Glomerular visceral epithelial cell (primary cell): ENCODE measurements around the gene BMP2K.
A peak's percentile ranks its signal among the peaks of the same experiment; 100 is the strongest.

Experiments used
- DNase-seq: peaks from one replicate; pipeline ENCODE4 v3.0.0-alpha.2; 2016; ENCODE audit errors: extremely low spot score

Gene BMP2K

DNA sequence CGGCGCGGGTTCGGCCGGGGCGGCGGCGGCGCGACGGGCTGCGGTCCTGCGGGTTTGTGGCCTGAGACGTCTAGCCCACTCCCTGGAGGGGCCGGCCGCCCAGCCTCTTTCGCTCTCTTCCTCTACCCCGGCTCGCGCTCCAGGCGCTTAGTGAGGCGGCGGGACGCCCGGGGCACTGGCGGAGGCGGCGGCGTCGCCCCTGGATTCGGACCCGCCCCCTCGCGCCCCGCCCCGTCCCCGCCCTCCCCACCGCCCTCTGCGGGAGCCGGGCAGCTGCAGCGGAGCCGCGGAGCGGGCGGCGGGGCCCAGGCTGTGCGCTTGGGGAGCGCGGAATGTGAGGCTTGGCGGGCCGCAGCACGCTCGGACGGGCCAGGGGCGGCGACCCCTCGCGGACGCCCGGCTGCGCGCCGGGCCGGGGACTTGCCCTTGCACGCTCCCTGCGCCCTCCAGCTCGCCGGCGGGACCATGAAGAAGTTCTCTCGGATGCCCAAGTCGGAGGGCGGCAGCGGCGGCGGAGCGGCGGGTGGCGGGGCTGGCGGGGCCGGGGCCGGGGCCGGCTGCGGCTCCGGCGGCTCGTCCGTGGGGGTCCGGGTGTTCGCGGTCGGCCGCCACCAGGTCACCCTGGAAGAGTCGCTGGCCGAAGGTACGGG lies at the start of gene BMP2K:
BMP2K (plus strand) TSS at position 272 of the 650 bp plus-strand sequence; CDS start at position 466, 194 bp downstream.
- peak; percentile 88 for DNase-seq

DNA sequence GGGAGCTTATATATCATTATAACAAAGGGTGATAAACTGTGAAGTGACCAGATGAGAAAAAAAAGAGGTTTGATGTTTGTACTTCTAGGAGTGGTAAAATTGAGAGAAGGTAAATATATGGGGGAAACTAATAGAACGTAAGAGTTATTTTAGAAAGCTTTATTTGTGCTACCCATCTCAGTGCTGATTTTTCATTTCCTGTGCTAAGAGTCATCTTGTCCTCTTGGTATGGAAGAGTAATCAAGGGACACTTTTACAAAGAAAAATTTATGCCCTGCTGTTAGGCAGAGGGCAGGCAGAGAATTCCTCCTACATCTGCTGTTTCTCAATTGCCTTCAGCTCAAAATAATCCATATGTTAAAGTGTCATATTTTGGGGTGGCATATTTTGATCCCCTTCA lies 49.6 kb upstream of the BMP2K start:
- DNase-seq = no peak

DNA sequence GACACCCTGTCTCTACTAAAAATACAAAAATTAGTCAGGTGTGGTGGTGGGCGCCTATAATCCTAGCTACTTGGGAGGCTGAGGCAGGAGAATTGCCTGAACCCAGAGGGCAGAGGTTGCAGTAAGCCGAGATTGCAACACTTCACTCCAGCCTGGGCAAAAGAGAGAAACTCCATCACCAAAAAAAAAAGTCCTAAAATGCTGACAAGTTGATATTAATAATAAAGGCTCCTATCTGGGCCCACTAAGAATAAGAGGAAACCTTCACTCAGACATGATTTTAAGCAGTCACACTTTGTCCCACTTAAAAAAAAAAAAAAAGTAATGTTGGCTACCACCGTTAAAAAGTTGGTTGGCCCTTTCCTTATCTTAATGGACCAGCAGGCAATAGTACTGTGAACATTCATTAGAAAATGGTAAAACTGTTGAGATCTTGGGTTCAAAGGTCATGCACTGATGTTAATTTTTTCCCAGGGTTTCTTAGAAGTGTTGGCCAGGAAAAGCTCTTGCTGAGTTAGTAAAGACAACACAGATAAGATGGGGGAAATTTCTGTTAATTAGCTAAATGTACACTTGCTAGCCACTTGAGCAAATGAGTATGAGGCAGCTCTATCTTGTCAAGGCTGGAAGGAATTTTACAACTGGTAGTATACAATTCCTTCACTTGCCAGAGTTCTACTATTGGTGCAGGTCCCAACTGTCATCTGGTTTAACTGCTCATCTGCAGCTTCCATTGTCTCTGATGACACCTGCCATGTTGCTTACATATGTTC lies 43.6 kb upstream of the BMP2K start:
- DNase-seq = no peak

DNA sequence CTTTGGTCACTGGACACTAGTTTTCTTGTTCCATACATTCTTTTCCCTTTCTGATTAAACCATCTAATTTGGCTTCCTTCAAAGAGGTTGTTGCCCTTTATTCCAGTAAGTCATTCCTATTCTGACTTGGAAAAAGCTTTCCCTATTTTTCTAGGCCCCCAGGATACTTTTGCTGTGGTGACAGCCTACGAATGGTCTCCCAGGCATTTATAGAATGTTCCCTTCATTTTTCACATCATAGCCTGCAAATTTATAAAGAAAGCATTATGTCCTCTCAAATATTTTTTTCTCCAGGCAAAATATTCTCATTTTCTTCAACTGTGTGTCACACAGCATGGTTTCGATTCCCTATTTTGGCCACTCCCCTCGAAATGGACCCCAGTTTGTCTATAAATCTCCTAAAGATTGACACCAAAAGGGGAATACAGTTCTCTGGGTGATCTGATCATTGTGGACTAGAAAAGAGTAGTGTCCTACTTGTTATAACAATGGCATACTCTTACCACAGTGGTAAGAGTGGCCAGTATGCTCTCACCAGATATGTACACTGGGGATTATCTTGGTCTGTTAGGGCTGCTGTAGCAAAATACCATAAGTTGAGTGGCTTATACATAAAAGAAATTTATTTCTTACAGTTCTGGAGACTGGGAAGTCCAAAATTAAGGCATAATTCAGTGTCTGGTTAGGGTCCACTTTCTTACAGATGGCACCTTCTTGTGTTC lies 41.5 kb upstream of the BMP2K start:
- no peak for DNase-seq

DNA sequence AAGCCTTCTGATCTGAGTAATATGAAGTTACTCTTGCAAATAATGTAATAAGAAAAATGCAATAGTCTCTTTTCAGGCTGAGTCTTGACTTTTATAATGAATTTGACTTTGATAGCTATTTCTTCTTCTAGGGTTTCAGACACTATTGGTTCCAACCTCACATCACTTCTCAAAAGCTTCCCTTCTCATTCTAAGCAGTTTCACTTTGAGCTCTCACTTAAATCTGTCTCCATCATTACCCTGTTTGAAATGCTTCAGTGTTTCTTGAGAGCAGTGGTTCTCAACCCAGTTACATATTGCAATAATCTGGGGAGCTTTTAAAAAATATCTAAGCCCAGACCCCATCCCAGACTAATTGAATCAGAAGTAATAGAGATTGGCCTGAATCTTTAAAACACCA lies 40.5 kb upstream of the BMP2K start:
- DNase-seq = no peak

DNA sequence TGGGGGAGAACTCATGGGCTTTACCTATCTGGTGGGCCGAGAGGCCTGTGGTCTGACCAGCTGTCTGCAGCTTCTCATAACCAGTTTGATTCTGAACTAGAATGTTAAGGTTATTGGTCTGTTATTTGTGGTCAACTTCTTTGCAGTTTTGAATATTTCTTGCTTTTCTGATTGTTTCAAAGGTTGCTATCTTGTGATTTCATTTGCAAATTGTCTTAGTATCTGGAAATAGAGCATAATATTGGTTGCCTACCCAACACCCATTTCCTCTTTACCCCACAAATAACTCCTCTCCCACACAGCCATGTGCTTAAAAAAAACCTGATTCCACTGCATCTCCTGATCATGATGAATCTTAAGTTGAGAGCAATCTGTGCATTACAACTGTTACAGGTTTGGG lies 39.1 kb upstream of the BMP2K start:
- DNase-seq = no peak

DNA sequence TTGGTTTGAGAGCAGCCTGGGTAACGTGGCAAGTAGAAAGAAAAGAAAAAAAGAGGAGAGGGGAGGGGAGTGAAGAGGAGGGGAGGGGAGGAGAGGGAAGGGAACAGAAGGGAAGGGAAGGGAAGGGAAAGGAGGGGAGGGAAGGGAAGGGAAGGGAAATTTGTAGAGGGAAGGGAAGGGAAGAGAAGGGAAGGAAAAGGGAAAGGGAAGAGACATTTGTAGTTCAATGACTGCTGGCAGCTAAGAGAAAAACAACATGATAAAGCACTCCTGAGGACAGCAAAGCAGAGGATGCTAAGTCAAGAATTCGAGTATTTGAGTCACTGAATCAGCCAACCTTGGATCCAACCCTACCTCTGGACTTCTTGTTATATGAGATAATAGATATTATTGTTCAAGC lies 38.2 kb upstream of the BMP2K start:
- no peak for DNase-seq

DNA sequence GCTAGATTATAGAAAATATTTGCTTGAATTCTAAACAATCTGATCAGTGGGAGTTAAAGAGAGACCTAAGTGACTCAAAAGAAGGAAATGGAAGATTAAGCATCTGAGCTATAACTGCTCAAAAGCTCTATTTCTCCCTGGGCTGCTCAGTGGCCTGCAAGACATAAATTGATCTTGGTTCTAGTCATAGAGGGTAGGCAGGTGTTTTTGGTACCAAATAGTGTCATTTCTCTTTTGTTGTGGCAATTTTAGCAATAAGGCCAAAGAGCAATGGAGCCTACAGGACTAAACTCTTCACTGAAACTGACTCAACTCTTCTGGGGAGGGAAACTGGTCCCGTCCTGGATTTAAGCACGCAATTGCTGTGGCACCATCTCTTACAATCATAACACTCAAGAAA lies 33.9 kb upstream of the BMP2K start:
- no peak for DNase-seq

DNA sequence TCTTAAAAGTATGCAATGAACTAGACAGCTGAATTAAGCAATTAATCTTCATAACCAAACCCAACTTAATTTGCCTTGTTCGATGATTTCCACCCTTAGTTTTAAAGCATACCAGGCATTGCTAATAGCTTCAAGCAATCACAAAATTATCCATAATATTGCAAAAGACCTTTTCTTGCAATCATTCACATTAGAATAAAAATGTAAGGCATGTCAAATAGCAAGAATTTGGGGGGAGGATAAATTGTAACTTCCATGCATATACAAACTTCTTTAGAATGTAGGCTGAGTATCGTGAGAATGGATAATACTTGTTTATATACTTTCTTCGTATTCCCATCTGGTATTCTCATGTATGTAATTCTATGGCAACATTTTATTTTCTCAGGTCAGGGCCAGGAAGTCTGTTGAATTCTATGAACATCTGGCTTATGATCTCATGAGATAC lies 28.7 kb upstream of the BMP2K start:
- no peak for DNase-seq

DNA sequence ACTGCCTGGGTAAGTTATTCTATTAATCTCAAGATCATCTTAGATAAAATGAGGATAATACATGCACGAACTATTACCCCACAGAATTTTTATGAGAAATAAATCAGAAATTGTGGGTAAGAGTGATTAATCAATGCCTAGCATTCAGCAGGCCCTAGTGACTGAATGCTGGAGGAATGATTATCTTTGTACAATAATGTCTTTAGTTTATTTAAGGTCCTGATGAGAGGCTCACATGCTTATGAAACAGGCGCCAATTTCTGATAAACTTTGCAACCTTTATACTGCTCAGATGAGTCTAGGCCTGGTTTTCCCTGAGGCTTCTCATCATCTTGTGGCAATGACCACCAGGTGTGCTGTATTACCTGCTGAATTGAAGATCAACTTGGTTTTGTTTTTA lies 27.8 kb upstream of the BMP2K start:
- no peak for DNase-seq

DNA sequence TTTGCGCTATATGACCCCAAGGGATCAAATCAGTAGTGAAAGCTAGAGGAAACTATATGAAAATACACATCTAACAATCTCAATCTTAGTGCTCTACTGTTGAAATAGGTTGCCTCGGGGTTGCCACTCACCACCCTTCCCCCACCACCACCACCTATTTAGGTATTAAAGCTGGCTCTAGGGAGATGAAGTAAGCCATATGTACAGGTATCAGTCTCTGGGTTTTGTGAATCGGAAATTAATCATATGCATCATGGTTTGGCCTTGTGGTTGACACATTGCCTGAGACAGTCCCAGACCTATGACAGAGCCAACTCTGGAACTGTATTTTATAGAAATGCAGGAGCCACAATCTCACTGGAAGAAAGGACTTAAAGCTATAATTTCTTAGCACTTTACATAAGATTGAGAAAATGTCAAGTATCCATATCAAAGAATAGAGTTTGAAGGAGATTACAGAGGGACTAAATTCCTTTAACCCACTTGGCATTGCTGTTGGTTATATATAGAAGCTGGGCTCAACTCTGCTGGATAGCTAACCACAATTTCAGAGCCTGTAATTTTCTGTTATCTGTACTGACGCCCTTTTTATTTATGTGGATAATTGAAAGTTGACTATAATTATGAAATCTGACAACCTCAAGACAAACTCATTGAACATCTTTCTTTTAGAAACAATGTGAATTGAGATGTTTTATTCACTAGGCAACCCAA lies 26.7 kb upstream of the BMP2K start:
- no peak for DNase-seq

DNA sequence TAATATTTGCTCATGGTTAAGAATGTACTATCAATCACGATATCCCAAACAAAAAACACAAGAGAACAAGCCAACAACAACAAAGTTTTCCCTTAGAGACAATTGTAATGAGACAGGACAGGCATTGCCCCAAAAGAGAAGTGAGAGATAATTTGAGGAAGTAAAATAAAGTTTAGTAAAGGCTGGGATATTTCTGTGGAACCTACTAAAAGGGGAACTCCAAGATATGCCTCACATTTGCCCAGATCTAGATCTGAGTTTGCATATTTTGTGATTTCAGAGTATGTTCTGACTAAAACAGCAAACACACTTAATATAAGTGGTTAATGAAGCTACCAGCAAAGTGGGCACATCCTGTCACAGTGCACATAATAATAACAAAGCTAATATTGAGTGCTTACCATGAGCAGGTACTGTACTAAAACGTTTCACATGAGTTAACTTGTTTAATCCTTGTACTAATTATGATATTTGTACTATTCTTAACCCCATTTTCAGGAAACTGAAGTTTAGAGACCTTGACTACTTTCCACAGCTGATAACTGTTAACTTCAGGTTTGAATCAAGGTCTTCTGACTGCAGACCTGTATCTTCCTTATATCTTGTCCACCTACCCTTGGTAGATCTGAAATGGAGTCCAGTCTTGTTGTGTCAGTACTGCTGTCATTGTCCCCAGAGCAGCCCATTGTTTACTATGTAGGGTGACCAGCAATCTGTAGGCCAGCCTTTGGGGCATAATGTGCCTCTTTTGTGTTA lies 26.0 kb upstream of the BMP2K start:
- DNase-seq = no peak

DNA sequence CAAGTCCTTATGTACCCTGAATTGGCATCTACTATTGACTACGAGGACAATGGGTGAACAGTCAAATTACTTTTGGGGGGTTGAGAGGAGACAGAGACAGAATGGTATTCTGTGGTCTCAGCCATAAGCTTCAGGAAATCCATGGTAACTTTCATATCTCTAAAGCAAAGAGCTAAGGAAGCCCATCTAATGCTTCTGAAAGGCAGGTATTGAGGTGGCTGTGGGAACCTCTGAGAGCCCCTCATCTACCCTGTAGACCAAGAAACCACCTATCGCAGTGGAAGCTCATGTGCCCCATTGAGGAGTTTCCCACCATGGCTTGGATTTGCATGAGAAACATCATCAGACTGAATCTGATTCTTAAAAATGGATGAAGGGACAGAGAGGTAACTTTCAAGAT lies 23.1 kb upstream of the BMP2K start:
- DNase-seq = no peak

DNA sequence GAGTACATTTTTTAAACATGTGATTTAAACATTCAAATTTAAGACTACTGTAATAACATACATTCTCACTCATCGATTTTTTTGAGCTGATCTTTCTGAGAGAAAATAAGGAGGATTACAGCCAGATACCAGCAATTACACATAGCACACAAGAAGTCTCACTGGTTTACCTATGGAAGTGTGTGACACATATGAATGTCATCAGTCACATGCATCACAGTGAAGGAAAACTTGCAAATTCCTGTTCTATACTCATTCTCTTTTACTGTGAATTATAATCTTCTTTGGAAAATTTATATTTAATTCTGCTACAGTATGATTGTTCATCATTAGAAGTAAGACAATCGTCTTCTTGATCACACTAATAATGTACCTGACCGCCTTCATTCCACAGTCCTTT lies 21.3 kb upstream of the BMP2K start:
- DNase-seq = no peak

DNA sequence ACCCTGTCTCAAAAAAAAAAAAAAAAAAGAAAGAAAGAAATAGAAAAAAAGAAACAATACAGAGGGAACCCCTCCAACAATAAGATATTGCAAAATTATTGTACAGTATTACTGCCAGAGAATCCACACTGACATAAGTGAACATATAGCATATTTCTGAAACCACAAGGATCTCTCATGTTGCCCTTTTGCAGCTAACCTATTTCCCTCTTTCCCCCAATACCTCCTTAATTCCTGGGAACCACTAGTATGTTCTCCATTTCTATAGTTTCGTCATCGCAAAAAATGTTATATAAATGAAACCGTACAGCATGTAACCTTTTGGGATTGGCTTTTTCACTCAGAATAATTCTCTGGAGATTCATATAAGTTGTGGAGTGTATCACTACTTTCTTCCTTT lies 20.0 kb upstream of the BMP2K start:
- DNase-seq = no peak

DNA sequence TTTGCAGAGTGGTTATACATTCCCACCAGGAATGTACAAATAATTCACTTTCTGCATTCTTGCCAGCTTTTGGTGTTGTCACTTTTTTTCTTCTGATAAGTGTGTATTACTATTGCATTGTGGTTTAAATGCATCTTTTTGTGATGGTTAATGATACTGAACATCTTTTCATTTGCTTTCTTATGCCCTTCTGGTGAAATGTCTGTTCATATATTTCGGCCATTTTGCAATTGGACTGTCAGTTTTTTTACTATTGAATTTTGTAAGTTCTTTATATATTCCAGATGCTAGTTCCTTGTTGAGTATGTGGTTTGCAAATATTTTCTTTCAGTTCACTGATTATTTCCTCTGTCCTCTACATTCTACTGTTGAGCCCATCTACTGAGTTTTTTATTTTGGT lies 19.4 kb upstream of the BMP2K start:
- DNase-seq = no peak

DNA sequence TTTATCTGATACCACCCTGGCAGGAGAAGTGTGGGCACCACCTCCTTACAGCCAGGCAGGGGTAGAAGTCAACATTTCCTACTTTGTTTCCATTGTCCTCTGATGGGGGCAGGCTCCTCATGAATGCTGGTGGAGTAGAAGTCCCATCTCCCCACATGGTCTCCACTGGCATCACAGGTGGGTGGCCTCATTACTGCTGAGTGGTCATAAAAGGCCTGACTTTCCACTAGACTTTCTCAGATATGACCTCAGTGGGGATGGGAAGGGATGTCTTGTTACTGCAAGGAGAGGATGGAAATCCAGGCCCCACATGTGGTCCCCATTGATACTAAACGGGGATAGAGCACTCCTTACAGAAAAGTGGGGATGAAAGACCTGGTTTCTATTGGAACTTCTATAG lies 18.6 kb upstream of the BMP2K start:
- DNase-seq = no peak

DNA sequence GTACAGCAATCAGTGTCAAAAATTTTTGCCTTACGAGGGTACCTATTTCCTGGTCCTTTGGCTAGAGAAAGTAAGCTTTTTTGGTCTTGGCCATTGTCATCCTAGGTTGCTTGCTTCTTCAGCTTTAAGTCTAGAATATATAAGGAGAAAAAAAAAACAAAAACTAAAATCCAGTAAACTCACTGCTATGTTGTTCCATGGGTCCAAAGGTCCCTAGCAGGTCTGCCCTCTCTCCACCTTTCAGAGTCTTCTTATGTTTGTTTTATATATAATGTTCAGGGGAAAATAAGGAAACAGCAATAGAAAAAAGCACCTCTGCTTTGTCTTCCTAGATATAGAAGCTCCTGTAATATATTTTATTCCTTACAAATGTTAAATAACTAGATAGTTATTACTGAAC lies 18.1 kb upstream of the BMP2K start:
- no peak for DNase-seq

DNA sequence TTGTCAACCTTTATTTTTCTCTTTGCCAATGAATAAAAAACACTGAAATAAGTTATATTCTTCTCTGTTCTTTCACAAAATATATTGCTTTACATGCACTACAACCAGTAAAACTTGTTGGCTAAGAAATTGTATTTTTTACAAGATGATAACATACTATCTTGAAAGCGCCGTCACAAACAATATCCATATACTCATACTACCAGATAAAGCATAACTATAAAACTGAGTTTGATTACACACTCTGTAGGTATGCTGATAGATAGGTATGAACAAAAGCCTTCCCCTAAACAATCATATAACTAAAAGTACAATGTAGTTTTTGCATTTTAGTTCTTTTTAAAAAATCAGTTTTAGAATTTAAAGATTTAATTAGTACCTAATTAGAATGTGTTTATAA lies 13.6 kb upstream of the BMP2K start:
- DNase-seq = no peak

DNA sequence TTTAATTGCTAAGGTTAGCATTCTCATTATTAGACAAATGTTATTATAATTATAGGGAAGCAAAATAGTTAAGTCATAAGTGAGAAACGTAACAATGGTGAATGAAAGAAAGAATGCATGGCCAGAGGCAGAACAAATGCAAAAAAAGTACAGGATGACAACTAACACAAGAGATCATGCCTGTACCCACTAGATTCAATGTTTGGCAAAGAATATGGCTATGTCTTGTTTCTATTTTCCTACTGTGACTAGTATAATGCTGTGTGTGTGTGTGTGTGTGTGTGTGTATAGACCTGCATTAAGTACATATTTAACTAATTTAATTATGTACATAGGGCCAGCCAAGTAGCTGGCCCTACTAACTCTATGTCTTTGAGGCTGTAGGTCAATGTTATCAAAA lies 12.9 kb upstream of the BMP2K start:
- no peak for DNase-seq

DNA sequence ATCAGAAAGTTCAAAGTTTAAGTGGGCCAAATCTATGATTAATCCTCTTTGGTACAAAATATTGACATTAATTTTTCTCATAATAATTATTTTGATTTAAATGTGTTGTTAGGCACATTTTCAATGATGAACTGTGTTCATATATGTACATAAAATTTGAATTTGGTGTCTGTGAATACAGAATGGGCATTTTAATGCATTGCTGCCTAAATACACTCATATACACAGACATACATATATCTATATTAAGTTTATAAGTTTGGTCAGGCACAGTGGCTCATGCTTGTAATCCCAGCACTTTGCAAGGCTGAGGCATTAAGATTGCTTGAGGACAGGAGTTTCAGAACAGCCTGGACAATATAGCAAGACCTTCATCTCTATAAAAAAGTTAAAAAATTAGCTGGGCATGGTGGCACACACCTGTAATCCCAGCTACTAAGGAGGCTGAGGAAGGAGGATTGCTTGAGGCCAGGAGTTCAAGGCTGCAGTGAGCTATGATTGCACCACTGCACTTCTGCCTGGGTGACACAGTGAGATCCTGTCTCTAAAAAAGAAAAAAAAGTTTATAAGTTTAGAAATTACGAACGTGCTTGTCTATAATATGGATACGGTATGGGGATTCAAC lies 12.3 kb upstream of the BMP2K start:
- DNase-seq = no peak
